Activated CD4-positive, alpha-beta T cell treated with anti-CD3 and anti-CD28 coated beads, Interleukin-2, amount 50 U/mL, for 48 hours (primary cell): Measurements from ENCODE around the gene RAB12.
"Not testable (repeated sequence)": the region's sequence is repeated elsewhere in the genome, so short reads cannot be mapped to it uniquely, and the experiment has no call there.

Experiments used
- DNase-seq, 2 experiments: peaks; one replicate each; pipeline ENCODE4 v3.0.0-alpha.2; 2020

The RAB12 gene

GRCh38 chr18:8614875-8615274, 5.6 kb downstream of the RAB12 start:
- no peak for DNase-seq

- no peak for DNase-seq
Measured at GRCh38 chr18:8615397-8616027, 6.3 kb downstream of the RAB12 start.

GRCh38 chr18:8616028-8616401, 6.8 kb downstream of the RAB12 start:
- DNase-seq = no peak

GRCh38 chr18:8617907-8618306, 8.7 kb downstream of the RAB12 start:
- no peak for DNase-seq

- no peak for DNase-seq
Measured at GRCh38 chr18:8619041-8619440, 9.8 kb downstream of the RAB12 start.

DNA sequence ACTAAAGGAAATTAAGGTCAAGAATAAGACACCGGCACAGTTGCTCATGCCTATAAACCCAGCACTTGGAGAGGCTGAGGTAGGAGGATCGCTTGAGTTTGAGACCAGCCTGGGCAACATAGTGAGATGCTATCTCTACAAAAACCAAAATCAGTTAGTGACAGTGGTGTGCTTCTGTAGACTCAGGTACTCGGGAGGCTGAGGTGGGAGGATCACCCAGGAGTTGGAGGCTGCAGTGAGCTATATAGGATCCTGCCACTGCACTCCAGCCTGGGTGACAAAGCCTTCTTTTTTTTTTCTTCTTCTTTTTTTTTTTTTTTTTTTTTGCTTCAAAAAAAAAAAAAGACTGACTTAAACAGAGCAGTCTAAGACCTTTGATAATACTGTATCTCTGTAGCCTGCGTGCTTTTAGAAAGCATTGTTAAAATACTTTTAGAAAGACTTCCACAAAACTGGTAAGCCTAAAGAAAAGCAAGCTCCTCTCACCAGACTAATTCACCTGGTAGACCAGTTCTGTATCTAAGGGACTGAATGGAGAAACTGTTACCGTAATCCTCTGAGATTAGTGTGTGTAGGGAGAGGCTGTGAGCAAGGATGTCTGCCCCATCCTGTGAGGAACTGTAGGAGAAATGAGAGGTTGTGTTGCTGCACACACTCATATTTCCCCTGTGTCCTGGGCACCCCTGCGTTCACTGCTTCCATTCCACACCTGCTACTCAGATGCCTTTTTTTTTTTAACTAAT, 10.8 kb downstream of the RAB12 start:
- no peak for DNase-seq

GRCh38 chr18:8620845-8621244, 11.6 kb downstream of the RAB12 start:
- no peak for DNase-seq

GRCh38 chr18:8622625-8623024, 13.4 kb downstream of the RAB12 start:
- not testable (repeated sequence) for DNase-seq

GRCh38 chr18:8623549-8624106, 14.4 kb downstream of the RAB12 start:
- no peak for DNase-seq

DNA sequence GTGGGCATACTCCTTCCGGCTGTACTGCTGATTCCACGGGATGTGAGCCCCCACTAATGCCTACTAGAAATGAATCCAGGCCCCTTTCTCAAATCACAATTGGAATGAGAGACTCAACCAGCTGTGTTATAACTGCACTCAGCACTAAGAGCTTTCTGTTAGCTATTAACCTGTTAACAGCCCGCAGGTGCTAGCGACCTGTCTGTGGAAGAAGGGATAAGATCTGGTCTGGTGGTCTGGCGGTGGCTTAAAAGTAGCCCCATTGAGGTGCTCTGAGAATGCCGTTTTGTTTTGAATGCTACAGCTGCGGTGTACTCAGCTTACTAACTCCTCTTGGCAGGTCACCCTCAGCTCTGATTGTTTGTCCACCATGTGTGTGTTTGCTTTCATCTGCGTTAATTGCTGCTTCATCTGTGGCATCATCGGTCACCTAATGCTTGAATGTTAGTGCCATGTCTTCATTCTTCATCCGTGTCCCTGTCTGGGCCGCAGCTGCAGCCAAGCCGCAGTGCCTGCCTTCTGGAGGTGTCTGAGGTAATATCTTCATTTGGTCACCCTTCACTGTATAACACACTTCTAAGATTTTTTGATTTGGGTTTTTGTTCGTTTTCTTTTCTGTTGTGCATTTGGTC, 16.3 kb downstream of the RAB12 start:
- DNase-seq = no peak

DNA sequence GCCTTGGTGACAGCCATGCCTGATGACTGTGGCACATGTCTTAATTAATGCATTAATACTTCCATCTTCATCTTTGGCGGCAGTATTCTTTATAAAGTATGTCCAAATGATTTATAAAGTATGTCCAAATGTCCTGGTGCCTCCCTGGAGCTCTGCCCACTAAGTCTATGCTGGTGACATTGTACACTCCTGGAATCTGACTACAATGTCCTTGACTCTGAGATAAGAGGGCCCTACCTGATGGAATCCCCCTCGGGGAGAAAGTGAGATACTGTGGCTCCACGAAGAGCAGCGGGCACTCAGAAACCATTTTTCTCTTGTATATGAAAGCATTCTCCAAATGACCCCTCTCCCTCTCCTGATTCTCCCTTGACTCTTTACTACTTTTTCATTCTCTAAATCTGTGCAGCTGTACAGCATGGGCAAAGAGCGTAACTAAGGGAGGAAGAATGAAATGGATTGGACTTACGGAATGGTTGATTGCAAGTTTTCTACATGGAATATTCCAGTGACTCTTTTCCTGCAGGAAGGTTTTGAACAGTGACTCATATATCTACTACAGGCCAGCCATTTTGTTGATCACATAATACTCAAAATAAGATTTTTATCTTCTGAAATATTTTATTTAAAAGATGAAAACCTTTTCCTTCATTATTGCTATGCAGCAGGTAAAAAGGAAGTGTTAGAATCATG, 17.3 kb downstream of the RAB12 start:
- no peak for DNase-seq

DNA sequence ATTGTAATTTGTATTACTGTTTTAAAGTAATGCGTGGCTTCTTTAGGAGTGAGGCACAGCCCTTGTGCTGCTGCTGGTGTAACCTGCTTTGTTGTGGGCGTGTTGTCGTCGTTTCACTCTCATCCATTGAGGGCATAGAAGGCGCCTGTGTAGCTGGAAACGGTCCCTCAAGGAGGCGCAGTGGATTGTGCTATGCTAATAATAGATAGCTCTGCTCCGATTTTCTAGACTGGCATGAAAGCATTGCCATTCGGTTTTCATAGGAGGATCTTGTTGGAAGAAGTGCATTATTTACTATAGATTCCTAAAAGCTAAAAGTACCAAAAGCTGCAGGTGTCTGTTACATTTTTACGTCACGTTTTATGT, 17.9 kb downstream of the RAB12 start:
- DNase-seq = no peak

- DNase-seq = no peak
Measured at GRCh38 chr18:8627540-8627939, 18.3 kb downstream of the RAB12 start.

DNA sequence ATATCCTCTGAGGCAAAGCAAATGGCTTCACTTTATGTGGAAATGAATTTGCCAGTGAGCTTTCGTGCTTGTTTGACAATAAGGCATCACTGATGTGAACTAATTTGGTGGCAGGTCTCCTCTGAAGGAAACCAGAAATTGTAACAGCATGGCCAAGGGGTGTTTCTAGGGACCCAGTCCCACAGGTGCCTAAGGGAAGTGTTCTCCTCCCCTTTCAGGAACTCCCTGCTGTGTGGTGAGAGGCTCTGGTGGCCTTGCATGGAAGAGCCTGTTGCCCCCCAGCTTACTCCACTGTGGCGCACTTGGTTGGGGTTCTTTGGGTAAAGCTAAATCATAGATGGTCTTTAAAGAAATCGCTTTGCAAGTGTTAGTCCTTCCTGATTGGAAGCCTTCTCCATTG, 20.4 kb downstream of the RAB12 start:
- DNase-seq = no peak

GRCh38 chr18:8630546-8630945, 21.3 kb downstream of the RAB12 start:
- DNase-seq = no peak

GRCh38 chr18:8631265-8631664, 22.0 kb downstream of the RAB12 start:
- DNase-seq = no peak

DNA sequence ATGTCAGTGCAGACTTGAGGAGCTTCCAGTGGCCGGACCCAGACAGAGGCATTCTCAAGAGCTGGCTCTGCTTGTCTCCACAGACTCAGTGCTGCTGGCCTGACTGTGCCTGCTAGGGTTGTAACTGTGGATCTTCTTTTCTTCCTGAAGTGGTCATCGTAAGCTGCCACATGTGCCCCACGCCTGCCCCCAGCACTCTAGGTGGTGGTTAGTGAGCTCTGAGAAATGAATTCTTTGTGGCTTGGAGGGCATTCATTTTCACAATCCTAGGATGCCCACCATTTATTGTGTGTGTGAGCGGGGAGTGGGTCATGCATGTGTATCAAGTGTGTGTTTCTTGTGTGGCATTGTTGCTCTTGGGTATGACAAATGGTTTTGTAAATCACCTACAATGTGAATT, 23.1 kb downstream of the RAB12 start:
- no peak for DNase-seq

GRCh38 chr18:8634508-8634907, 25.3 kb downstream of the RAB12 start:
- DNase-seq = no peak

DNA sequence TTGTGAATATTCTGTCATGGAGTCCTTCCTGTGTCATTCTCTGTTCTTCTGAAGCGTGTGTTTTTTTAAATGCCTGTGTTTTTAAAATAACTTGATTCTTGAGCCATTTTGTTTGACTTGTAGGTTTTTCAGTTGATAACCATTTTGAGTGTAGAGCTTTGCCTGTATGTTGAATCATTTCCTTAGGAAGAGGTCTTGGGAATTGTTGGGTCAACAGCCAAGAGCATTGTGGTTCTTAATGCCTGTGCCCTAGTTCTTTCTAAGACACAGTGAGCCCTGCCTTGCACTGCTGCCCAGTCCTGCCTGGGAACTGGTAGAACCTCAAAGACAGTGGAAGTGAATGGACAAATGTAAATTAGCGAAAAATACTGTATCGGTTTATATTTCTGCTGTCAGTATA, 25.9 kb downstream of the RAB12 start:
- no peak for DNase-seq

GRCh38 chr18:8639762-8640161, 30.5 kb downstream of the RAB12 start:
- no peak for DNase-seq

- DNase-seq = no peak
Measured at GRCh38 chr18:8643326-8643878, 34.2 kb downstream of the RAB12 start.

DNA sequence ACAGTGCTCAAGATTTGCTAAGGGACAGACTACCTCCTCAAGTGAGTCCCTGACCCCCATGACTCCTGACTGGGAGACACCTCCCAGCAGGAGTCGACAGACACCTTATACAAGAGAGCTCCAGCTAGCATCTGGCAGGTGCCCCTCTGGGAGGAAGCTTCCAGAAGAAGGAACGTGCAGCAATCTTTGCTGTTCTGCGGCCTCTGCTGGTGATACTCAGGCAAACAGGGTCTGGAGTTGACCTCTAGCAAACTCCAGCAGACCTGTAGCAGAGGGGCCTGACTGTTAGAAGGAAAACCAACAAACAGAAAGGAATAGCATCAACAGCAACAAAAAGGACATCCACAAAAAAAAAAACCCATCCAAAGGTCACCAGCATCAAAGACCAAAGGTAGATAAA, 38.1 kb downstream of the RAB12 start:
- not testable (repeated sequence) for DNase-seq
